ENCODE results near the gene ENOX1.

Gene ENOX1

GRCh38 chr13:43326100-43326499, 460.7 kb downstream of the ENOX1 start:
- TF ChIP-seq, protein P1, sequence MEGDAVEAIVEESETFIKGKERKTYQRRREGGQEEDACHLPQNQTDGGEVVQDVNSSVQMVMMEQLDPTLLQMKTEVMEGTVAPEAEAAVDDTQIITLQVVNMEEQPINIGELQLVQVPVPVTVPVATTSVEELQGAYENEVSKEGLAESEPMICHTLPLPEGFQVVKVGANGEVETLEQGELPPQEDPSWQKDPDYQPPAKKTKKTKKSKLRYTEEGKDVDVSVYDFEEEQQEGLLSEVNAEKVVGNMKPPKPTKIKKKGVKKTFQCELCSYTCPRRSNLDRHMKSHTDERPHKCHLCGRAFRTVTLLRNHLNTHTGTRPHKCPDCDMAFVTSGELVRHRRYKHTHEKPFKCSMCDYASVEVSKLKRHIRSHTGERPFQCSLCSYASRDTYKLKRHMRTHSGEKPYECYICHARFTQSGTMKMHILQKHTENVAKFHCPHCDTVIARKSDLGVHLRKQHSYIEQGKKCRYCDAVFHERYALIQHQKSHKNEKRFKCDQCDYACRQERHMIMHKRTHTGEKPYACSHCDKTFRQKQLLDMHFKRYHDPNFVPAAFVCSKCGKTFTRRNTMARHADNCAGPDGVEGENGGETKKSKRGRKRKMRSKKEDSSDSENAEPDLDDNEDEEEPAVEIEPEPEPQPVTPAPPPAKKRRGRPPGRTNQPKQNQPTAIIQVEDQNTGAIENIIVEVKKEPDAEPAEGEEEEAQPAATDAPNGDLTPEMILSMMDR (IDR thresholded peaks at IDR 0.05), result no peak

- TF ChIP-seq, protein P1 (IDR thresholded peaks at IDR 0.05), result no peak
These were observed 461.1 kb downstream of the ENOX1 start for GRCh38 chr13:43325636-43326035.

GRCh38 chr13:43324129-43324528, 462.6 kb downstream of the ENOX1 start:
- TF ChIP-seq, protein P1 (IDR thresholded peaks at IDR 0.05), result no peak

- TF ChIP-seq, protein P1 (IDR thresholded peaks at IDR 0.05), result no peak
These were observed 466.9 kb downstream of the ENOX1 start for GRCh38 chr13:43319617-43320444.

GRCh38 chr13:43316946-43317353, 469.8 kb downstream of the ENOX1 start:
- TF ChIP-seq, protein P1 (IDR thresholded peaks at IDR 0.05), result no peak

- TF ChIP-seq, protein P1 (IDR thresholded peaks at IDR 0.05), result no peak
These were observed 470.5 kb downstream of the ENOX1 start for GRCh38 chr13:43316281-43316680.

DNA sequence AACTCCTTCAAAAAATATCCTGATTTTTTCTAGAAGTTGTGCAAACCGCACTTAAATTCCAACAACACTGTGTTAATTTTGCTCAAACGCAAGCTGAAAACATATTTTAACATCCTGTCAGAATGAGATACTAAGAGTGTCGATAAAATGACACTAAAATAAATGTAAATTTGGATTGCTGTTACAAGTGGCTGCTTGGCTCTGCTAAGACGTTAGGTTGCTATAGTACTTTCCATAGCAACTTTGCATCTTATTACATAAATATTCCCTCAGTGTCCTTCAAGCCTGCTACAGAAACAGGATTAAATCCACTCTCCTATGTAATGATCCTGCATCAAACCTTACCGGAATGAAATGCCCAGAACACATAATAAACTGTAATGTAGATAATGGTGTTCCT, 471.2 kb downstream of the ENOX1 start:
- TF ChIP-seq, protein P1 (IDR thresholded peaks at IDR 0.05), result no peak

Data from LNCAP (cell line).